Lower lobe of right lung (tissue), 2 donors: ENCODE results near the gene VWA3B. TPM values are rescaled to one million over a fixed set of nuclear protein-coding genes. Genes with fewer than 3 reads are reported as not detected.
A peak's percentile ranks its signal among the peaks of the same experiment; 100 is the strongest.
"Not testable (repeated sequence)": the region's sequence is repeated elsewhere in the genome, so short reads cannot be mapped to it uniquely, and the experiment has no call there.

Experiments
- ATAC-seq, 2 donors: fragments of 200-7000 bp; cut with Tn5 transposase; one replicate each; pipeline ENCODE4 v1.9.1; 2020 to 2022; ENCODE audit warnings: mild to moderate bottlenecking in 2 of 2, moderate library complexity in 2 of 2
- DNase-seq: peaks from one replicate; pipeline ENCODE4 v3.0.0-alpha.2; 2020
- H3K27ac ChIP-seq: fragments of 200-600 bp; one replicate; pipeline ENCODE4 v1.8.0; 2022
- H3K27me3 ChIP-seq: fragments of 200-600 bp; one replicate; pipeline ENCODE4 v1.8.0; 2022; ENCODE audit warnings: low read depth
- H3K36me3 ChIP-seq: fragments of 200-600 bp; one replicate; pipeline ENCODE4 v1.8.0; 2022; ENCODE audit warnings: mild to moderate bottlenecking
- H3K4me1 ChIP-seq: fragments of 200-600 bp; one replicate; pipeline ENCODE4 v1.8.0; 2022
- H3K4me3 ChIP-seq: fragments of 200-600 bp; one replicate; pipeline ENCODE4 v1.8.0; 2022; ENCODE audit warnings: mild to moderate bottlenecking
- H3K9me3 ChIP-seq: fragments of 200-600 bp; one replicate; pipeline ENCODE4 v1.8.0; 2022
- intact Hi-C: fragments of 100-400 bp; cut with DNase I; formaldehyde crosslinking; loops from one replicate; pipeline ENCODE4 v1.11.0; 2022
- total RNA-seq: library from RNA; stranded (reverse); fragmentation: NEBNext Ultra II Directional; extraction: Animal tissue kit (Norgen Biotek cat#: 25700); gene quantifications from one replicate; pipeline ENCODE4 v1.2.1, GENCODE V29; 2021
- TF ChIP-seq, protein P1 (sequence below): fragments of 200-600 bp; IDR thresholded peaks from one replicate; pipeline ENCODE4 v1.8.0; 2022; ENCODE audit warnings: antibody characterized with exemption, mild to moderate bottlenecking
- donor health status: DM: no; HTN: yes; CAD: no; lungs with severe emphysema.

The VWA3B gene
- total RNA-seq, 1 donor from 2014 or later, result 7.9 TPM

DNA sequence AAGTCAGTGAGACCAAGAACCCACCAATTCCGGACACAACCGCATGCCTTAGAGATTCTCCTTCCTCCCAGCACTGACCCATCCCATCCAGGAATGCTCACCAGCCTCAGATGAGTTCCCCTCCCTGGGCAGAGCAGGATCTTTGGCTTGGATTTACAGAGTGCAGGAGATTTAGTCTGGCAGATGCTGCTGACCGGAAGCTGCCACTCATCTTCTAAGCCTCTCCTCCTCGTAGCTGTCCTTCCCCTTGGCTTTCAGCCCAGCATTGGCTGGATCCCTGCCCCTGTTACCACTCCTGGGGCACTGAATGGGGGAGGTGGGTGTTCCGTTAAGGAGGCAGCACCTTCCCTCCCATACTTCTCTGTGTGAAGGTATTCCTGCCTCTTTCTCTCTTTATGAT, 53.2 kb downstream of the VWA3B start:
- intact Hi-C loops, result no loop called here
- DNase-seq, result no peak
- TF ChIP-seq, protein P1, sequence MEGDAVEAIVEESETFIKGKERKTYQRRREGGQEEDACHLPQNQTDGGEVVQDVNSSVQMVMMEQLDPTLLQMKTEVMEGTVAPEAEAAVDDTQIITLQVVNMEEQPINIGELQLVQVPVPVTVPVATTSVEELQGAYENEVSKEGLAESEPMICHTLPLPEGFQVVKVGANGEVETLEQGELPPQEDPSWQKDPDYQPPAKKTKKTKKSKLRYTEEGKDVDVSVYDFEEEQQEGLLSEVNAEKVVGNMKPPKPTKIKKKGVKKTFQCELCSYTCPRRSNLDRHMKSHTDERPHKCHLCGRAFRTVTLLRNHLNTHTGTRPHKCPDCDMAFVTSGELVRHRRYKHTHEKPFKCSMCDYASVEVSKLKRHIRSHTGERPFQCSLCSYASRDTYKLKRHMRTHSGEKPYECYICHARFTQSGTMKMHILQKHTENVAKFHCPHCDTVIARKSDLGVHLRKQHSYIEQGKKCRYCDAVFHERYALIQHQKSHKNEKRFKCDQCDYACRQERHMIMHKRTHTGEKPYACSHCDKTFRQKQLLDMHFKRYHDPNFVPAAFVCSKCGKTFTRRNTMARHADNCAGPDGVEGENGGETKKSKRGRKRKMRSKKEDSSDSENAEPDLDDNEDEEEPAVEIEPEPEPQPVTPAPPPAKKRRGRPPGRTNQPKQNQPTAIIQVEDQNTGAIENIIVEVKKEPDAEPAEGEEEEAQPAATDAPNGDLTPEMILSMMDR, result no peak
- Histone ChIP-seq H3K36me3 (no peaks in the 10 kb centered on the region), H3K4me3 (no peak overlapping the region), H3K27me3 (no peaks in the 10 kb centered on the region), H3K9me3 (no peaks in the 10 kb centered on the region), H3K27ac (no peak overlapping the region), H3K4me1 (no peaks in the 10 kb centered on the region)
- no peak for ATAC-seq

- intact Hi-C loops, result no loop called here
- TF ChIP-seq, protein P1, result no peak
- no peak for ATAC-seq
Measured at GRCh38 chr2:98142106-98142791, 55.3 kb downstream of the VWA3B start.

DNA sequence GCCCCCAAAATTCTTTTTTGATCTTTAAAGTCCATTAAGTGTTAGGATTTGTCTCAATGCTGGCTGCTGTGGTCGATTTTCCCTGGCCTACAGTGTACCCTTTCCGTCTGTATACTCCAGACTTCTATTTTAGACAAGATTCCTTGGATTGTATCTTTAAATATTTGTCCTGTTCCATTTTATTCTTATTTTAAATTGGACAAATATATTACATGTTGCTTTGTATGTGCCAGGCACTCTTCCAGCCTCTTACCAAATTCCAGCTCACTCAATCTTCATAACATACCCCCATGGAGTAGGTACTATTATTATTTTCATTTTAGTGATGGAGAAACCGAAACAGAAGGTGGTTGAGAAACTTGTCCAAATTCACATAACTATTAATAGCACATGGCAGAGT, 58.1 kb downstream of the VWA3B start:
- Histone ChIP-seq H3K9me3 (no peaks in the 10 kb centered on the region), H3K4me1 (no peaks in the 10 kb centered on the region), H3K27me3 (no peaks in the 10 kb centered on the region), H3K4me3 (no peak overlapping the region), H3K27ac (no peak overlapping the region), H3K36me3 (no peaks in the 10 kb centered on the region)
- no peak for DNase-seq
- no peak for ATAC-seq
- TF ChIP-seq, protein P1, result no peak
- intact Hi-C loops, result no loop called here

More at GRCh38 chr2:98142106-98142791, 55.3 kb downstream of the VWA3B start:
- no peak for DNase-seq
- H3K27ac ChIP-seq, result no peak overlapping the region
- no peaks in the 10 kb centered on the region for H3K4me1 ChIP-seq
- no peaks in the 10 kb centered on the region for H3K9me3 ChIP-seq
- H3K36me3 ChIP-seq, result no peaks in the 10 kb centered on the region
- H3K4me3 ChIP-seq, result no peak overlapping the region
- H3K27me3 ChIP-seq, result no peaks in the 10 kb centered on the region

GRCh38 chr2:98147900-98148299, 60.9 kb downstream of the VWA3B start:
- H3K9me3 ChIP-seq, H3K27me3 ChIP-seq, H3K4me1 ChIP-seq, H3K4me3 ChIP-seq, intact Hi-C loops, H3K27ac ChIP-seq, ATAC-seq, DNase-seq, H3K36me3 ChIP-seq: not testable (repeated sequence)

DNA sequence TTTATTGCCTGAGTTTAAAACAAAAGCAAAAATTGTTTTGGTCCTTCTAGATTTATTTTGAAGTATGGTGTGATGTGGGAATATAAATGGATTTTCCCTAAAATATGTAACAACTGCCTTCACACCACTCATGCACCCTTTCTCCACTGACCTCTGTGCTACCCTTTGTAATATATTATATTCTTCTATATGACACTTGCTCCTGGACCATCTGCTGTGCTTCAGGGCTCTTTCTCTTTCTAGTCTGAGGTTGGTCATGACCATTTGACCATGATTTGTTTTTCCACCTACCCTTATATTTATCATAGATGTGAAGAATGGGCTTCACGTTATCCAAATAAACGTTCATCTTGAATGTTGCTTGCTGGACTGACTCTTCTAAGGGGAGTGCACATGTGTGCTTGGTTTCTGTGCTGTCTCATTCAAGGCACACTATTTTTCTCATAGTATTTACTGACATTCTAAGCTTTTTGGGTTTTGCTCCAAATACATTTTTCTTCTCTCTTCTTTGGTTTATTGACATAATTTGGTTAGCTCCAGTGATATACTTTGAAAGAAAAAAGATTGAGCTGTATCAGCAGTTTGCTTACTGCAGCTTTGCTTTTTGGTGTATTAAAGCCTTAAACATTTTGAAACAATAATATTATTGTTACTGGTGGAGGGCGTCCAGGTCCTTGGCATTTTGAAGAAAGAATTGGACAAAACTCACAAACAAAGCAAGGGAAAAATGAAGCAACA, 61.8 kb downstream of the VWA3B start:
- intact Hi-C loops, result no loop called here

More for the DNA sequence above, 61.8 kb downstream of the VWA3B start:
- no peaks in the 10 kb centered on the region for H3K4me1 ChIP-seq
- no peak overlapping the region for H3K27ac ChIP-seq
- peak overlapping the region; percentile 29 for H3K4me3 ChIP-seq
- ATAC-seq (no peak), DNase-seq (no peak)
- H3K9me3 ChIP-seq, result no peaks in the 10 kb centered on the region
- no peaks in the 10 kb centered on the region for H3K36me3 ChIP-seq
- H3K27me3 ChIP-seq, result no peaks in the 10 kb centered on the region
- TF ChIP-seq, protein P1, result no peak
